Activated B cell treated with CpG ODN at 0.5 μM for 24 hours (primary cell): ENCODE measurements around the gene NOM1. TPM values are rescaled to one million over a fixed set of nuclear protein-coding genes. Genes with fewer than 3 reads are reported as not detected.
A peak's percentile ranks its signal among the peaks of the same experiment; 100 is the strongest.

Experiments used
- ATAC-seq: fragments of 200-7000 bp; cut with Tn5 transposase; one replicate; pipeline ENCODE4 v1.10.0; 2021; ENCODE audit warnings: low read depth, mild to moderate bottlenecking, moderate library complexity
- CTCF ChIA-PET: fragments of 350-600 bp; sonication (Branson Sonifier 250); formaldehyde crosslinking; loops from one replicate; lab custom pipeline; 2021; ENCODE audit warnings: antibody characterized with exemption; lab: Charles Lee
- POLR2A ChIA-PET: fragments of 350-600 bp; sonication (Branson Sonifier 250); formaldehyde crosslinking; loops from one replicate; lab custom pipeline; 2021; ENCODE audit warnings: antibody characterized with exemption; lab: Charles Lee
- DNase-seq: peaks from one replicate; pipeline ENCODE4 v3.0.0; 2022
- H3K27ac Mint-ChIP-seq: one replicate; pipeline ENCODE4 v1.8.0; 2020; ENCODE audit warnings: mixed read lengths
- H3K27me3 Mint-ChIP-seq: one replicate; pipeline ENCODE4 v1.8.0; 2021; ENCODE audit warnings: mixed read lengths
- H3K36me3 Mint-ChIP-seq: one replicate; pipeline ENCODE4 v1.8.0; 2021; ENCODE audit warnings: low read depth, mixed read lengths
- H3K4me1 Mint-ChIP-seq: one replicate; pipeline ENCODE4 v1.8.0; 2021; ENCODE audit warnings: mixed read lengths
- H3K4me3 Mint-ChIP-seq: one replicate; pipeline ENCODE4 v1.8.0; 2020; ENCODE audit warnings: mild to moderate bottlenecking, mixed read lengths
- H3K9me3 Mint-ChIP-seq: one replicate; pipeline ENCODE4 v1.8.0; 2020; ENCODE audit warnings: mixed read lengths
- intact Hi-C: fragments of 100-400 bp; cut with micrococcal nuclease; formaldehyde crosslinking; loops from one replicate; pipeline ENCODE4 v1.15.1; 2024
- total RNA-seq: library from RNA; stranded (reverse); gene quantifications from 2 replicates; pipeline ENCODE4 v1.2.3, GENCODE V29; 2022
- TF ChIP-seq, protein P1 (sequence below): fragments of 200-600 bp; IDR thresholded peaks from one replicate; pipeline ENCODE4 v1.8.0; 2022; ENCODE audit warnings: antibody characterized with exemption, mild to moderate bottlenecking

Gene NOM1
- total RNA-seq, 1 donor from 2014 or later: 39.1 TPM

DNA sequence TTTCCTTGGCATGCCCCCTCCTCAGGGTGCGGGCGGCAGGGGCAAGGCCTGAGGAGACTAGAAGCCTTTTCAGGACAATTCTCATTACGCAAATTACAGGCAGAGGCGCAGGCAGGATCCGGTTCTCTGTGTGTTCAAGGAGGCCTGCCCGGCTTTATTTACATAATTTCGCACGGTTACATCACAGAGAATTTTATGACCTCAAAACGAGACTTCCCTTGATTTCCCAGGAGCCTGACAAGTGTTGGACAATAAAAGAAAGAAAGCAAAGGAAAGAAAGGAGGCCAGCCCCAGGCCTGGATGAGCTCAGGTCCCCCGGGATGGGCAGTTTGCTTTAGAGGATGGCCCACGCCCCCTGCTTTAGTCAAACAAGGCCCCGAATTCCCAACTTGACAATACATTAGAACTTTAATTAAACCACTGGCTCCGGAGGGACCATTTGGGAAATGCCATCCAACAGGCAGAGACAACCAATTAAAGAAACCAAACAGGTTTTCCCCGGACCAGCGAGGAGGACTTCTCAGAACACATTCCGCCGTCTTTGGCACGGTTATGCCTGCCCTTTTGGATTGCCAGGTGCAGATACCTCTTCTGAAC lies 58.1 kb downstream of the NOM1 start:
- ATAC-seq (no peak), DNase-seq (no peak)
- ChIA-PET POLR2A (interaction anchor here (0.5 kb wide), 1 partner anchor 16 kb away, joined by 3 read pairs; no protein-coding TSS in a partner anchor), CTCF (no interaction called here)
- peaks cover 51% of the 10 kb centered on the region for H3K27me3 Mint-ChIP-seq
- no peak overlapping the region for H3K27ac Mint-ChIP-seq
- peaks cover 27% of the 10 kb centered on the region for H3K4me1 Mint-ChIP-seq
- H3K36me3 Mint-ChIP-seq: no peaks in the 10 kb centered on the region
- no peak overlapping the region for H3K4me3 Mint-ChIP-seq
- intact Hi-C loops: loop anchor here (5.0 to 10.0 kb wide), 3 partner anchors 677 to 1630 kb away; partner anchors contain the start of gene EN2
- TF ChIP-seq, protein P1, sequence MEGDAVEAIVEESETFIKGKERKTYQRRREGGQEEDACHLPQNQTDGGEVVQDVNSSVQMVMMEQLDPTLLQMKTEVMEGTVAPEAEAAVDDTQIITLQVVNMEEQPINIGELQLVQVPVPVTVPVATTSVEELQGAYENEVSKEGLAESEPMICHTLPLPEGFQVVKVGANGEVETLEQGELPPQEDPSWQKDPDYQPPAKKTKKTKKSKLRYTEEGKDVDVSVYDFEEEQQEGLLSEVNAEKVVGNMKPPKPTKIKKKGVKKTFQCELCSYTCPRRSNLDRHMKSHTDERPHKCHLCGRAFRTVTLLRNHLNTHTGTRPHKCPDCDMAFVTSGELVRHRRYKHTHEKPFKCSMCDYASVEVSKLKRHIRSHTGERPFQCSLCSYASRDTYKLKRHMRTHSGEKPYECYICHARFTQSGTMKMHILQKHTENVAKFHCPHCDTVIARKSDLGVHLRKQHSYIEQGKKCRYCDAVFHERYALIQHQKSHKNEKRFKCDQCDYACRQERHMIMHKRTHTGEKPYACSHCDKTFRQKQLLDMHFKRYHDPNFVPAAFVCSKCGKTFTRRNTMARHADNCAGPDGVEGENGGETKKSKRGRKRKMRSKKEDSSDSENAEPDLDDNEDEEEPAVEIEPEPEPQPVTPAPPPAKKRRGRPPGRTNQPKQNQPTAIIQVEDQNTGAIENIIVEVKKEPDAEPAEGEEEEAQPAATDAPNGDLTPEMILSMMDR: no peak
- no peaks in the 10 kb centered on the region for H3K9me3 Mint-ChIP-seq

DNA sequence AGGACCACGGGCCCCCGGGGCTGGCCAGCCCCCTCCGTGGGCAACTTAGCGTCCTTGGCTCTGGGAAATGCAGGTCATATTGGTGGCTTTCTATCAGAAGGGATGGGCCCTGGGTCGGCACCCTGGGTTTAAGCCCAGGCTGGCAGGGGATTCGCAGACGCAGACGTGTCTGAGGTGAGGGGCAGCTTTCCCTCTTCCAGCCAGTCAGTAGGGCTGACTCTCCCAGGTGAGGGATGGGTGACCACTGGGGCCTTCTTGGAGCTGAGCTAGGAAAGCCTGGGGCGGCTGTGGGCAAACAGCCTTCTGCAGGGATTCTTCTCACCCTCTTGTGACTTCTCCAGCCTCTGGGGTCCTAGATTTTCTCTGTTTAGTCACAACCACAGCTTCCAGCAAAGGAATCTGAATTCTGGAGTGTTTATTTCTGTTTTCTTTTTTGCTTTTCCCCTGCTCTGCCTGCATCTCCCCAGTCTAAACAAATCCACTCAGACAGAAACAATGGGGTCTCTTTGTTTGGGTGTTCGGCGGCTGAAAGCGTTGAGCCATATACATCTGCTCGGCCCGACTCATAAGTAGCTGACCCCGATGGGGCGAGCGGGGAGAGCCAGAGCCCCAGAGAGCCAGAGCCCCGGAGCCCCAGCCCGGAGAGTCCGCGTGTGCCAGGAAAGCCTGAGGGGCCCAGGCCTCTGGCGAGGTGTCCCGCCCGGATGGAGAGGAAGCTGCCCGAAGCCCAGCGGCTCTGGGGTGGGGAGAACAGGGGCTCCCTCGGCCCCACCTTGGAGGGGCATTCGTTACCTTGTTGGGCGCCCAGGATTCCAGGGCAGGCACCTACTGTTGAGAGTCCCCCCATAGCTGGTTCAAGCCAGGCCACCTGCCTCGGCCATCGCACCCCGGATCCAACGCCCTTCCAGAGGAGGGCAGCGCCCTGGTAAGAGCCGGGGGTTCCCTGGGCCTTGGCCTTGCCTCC lies 59.0 kb downstream of the NOM1 start:
- CTCF ChIA-PET: no interaction called here

DNA sequence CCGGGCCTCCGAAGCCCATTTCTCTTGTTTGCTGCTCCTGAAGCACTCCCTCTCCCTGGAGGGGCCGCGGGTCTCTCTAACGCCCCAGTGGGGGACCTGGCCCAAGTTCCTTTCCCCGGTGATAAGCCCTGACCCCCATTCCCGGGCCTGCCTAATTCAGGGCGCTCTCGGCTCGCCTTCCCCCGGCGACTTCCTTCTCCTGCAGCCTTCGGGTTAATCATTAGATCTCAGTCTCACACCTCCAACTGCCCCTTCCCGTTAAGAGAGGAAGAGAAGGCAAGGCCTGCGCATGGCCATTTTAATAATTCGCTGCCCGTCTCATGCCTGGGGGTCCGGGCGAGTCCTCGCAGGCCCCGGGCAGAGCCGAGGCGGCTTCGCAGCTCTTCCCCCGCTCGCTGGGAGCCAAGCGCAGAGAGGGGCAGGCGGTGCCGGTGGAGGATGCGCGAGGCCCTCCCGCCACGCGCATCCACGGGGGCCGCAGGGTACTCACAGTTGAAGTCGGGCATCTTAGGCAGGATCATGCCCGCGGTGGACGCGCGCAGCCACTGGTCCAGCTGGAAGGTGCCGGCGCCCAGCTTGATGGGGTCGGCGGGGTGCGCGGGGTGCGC lies 59.8 kb downstream of the NOM1 start:
- peaks cover 57% of the 10 kb centered on the region for H3K27me3 Mint-ChIP-seq
- no peaks in the 10 kb centered on the region for H3K9me3 Mint-ChIP-seq
- no peak overlapping the region for H3K27ac Mint-ChIP-seq
- peak overlapping the region; percentile 50 for H3K4me3 Mint-ChIP-seq
- intact Hi-C loops: loop anchor here (5.0 to 10.0 kb wide), 3 partner anchors 676 to 1632 kb away; partner anchors contain the start of gene EN2
- ATAC-seq (no peak), DNase-seq (no peak)
- ChIA-PET CTCF (no interaction called here), POLR2A (no interaction called here)
- peaks cover 27% of the 10 kb centered on the region for H3K4me1 Mint-ChIP-seq
- TF ChIP-seq, protein P1: no peak
- no peaks in the 10 kb centered on the region for H3K36me3 Mint-ChIP-seq

More for the DNA sequence above, 59.0 kb downstream of the NOM1 start:
- TF ChIP-seq, protein P1: no peak
- Mint-ChIP-seq H3K36me3 (no peaks in the 10 kb centered on the region), H3K27ac (no peak overlapping the region), H3K27me3 (peaks cover 56% of the 10 kb centered on the region), H3K4me1 (peaks cover 27% of the 10 kb centered on the region), H3K9me3 (no peaks in the 10 kb centered on the region), H3K4me3 (peak overlapping the region; percentile 50)
- intact Hi-C loops: loop anchor here (5.0 to 10.0 kb wide), 3 partner anchors 676 to 1631 kb away; partner anchors contain the start of gene EN2
- POLR2A ChIA-PET: interaction anchor here (0.5 kb wide), 1 partner anchor 17 kb away, joined by 3 read pairs; no protein-coding TSS in a partner anchor
- DNase-seq (no peak), ATAC-seq (no peak)

DNA sequence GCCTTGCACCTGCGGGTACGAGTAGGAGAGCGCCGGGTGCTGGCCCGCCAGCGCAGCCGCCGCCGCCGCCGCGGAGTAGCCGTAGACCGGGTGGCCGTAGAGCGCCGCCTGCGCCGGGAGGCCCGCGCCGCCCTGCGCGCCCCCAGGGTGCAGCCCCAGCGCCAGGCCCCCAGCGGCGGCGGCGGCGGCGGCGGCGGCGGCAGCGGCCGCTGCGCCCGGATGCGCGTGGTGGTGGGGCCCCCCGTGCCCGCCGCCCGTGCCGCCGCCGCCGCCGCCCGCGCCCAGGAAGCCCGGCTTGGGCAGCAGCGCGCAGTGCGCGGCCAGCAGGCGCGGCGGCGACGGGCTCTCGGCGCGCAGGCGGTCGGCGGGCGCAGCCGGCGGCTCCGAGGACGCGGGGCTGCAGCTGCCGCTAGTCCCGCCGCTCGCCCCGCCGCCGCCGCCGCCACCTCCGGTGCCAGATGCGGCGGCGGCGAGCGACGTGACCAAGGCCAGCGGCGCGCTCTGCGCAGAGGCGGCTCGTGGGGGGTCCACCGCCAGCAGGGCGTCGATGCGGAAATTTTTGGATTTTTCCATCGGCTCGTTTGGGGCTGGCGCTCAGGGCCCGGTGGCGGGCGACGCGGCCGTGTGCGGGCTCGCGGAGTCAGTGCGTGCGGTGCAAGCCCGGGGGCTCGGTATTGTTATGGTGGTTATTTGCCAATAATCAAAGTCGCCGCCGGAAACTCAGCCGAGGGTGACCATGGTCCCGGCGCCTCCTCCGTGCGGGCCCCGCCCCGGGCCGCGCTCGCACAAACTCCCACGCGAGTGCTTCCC lies 60.5 kb downstream of the NOM1 start:
- no peak overlapping the region for H3K27ac Mint-ChIP-seq
- TF ChIP-seq, protein P1: no peak
- DNase-seq (no peak), ATAC-seq (peak; percentile 38)
- H3K9me3 Mint-ChIP-seq: no peaks in the 10 kb centered on the region
- H3K36me3 Mint-ChIP-seq: no peaks in the 10 kb centered on the region
- intact Hi-C loops: loop anchor here (5.0 to 10.0 kb wide), 3 partner anchors 675 to 1633 kb away; partner anchors contain the start of gene EN2
- CTCF ChIA-PET: no interaction called here
- POLR2A ChIA-PET: no interaction called here
- H3K4me1 Mint-ChIP-seq: peaks cover 23% of the 10 kb centered on the region
- peak overlapping the region; percentile 50 for H3K4me3 Mint-ChIP-seq
- peaks cover 54% of the 10 kb centered on the region for H3K27me3 Mint-ChIP-seq
